Endothelial cell of umbilical vein (primary cell): Measurements from ENCODE around the gene MED8. TPM values are rescaled to one million over a fixed set of nuclear protein-coding genes. Genes with fewer than 3 reads are reported as not detected.

Source experiments
- BruUV-seq: library from RNA; stranded (reverse); fragments of 400-500 nt; replicated peaks from 2 replicates; lab custom pipeline; 2021; lab: Mats Ljungman, UMichigan
- CTCF ChIA-PET: fragments of 300-600, 350-600 bp; sonication (Branson Sonifier 250); formaldehyde crosslinking; loops from one replicate; lab custom pipeline; 2021; ENCODE audit warnings: antibody characterized with exemption, inconsistent platforms; lab: Charles Lee
- POLR2A ChIA-PET: fragments of 300-600, 350-600 bp; sonication (Branson Sonifier 250); formaldehyde crosslinking; loops from one replicate; lab custom pipeline; 2021; ENCODE audit warnings: antibody characterized with exemption, inconsistent platforms; lab: Charles Lee
- DNase-seq: peaks from one replicate; pipeline ENCODE4 v3.0.0-alpha.2; 2011; ENCODE audit warnings: low read depth, low spot score
- FAIRE-seq: peaks from 2 replicates; lab custom pipeline; 2011; peaks lifted over from hg19 to GRCh38; lab: Jason Lieb, UNC
- H2AFZ ChIP-seq: 2 replicates; pipeline ENCODE4 v1.6.0; 2012; ENCODE audit warnings: low read depth, low read length, control low read depth, inconsistent platforms
- H3K27ac ChIP-seq: 2 replicates; pipeline ENCODE4 v1.5.1; 2011; ENCODE audit warnings: low read depth, mild to moderate bottlenecking, control low read depth, low read length, moderate library complexity; ENCODE audit not compliant: insufficient read depth
- H3K27me3 ChIP-seq, 2 experiments: 2 replicates each; pipeline versions ENCODE4 v1.6.0 to v1.6.1; 2011; ENCODE audit warnings: low read length in 2 of 2, mixed read lengths in 1 of 2; ENCODE audit not compliant: control insufficient read depth in 2 of 2, insufficient read depth in 2 of 2
- H3K36me3 ChIP-seq, 2 experiments: 2 replicates in 1 of 2; 3 replicates in 1 of 2; pipeline ENCODE4 v1.5.1; 2011; ENCODE audit warnings: low read length in 2 of 2, mild to moderate bottlenecking in 1 of 2, moderate library complexity in 1 of 2; ENCODE audit not compliant: control insufficient read depth in 2 of 2, insufficient read depth in 2 of 2; ENCODE audit errors: extremely low read depth in 1 of 2
- H3K4me1 ChIP-seq: 3 replicates; pipeline ENCODE4 v1.5.1; 2011; ENCODE audit warnings: mild to moderate bottlenecking, low read length; ENCODE audit not compliant: control insufficient read depth, insufficient read depth; ENCODE audit errors: extremely low read depth
- H3K4me2 ChIP-seq: 2 replicates; pipeline ENCODE4 v1.6.1; 2011; ENCODE audit warnings: low read length, control low read depth, mixed read lengths; ENCODE audit not compliant: insufficient read depth
- H3K4me3 ChIP-seq, 3 experiments: fragments of 200-600 bp in 1 of 3; sonication (generic), shearing (Covaris generic) in 1 of 3; replicated peaks in 1 of 3; 2 replicates each; pipeline ENCODE4 v1.5.1; 2011 to 2016; ENCODE audit warnings: control low read depth in 3 of 3, low read length in 3 of 3, mild to moderate bottlenecking in 2 of 3, inconsistent platforms in 1 of 3, low read depth in 1 of 3, moderate library complexity in 1 of 3; ENCODE audit not compliant: insufficient read depth in 1 of 3
- H3K79me2 ChIP-seq: 2 replicates; pipeline ENCODE4 v1.6.0; 2012; ENCODE audit warnings: low read length, inconsistent platforms; ENCODE audit not compliant: control insufficient read depth, insufficient read depth
- H3K9ac ChIP-seq: replicated peaks from 2 replicates; pipeline ENCODE3; 2011; ENCODE audit warnings: low read length, control low read depth; ENCODE audit not compliant: insufficient read depth; ENCODE audit errors: extremely low read depth
- H3K9me1 ChIP-seq: replicated peaks from 3 replicates; pipeline ENCODE4 v1.6.0; 2011; ENCODE audit warnings: mild to moderate bottlenecking, low read length; ENCODE audit not compliant: control insufficient read depth, insufficient read depth; ENCODE audit errors: extremely low read depth
- H3K9me3 ChIP-seq: replicated peaks from 2 replicates; pipeline ENCODE4 v1.5.1; 2012; ENCODE audit warnings: low read length, inconsistent platforms; ENCODE audit not compliant: control insufficient read depth, insufficient read depth
- H4K20me1 ChIP-seq: replicated peaks from 2 replicates; pipeline ENCODE3; 2011; ENCODE audit warnings: mild to moderate bottlenecking, low read length; ENCODE audit not compliant: control insufficient read depth, insufficient read depth; ENCODE audit errors: extremely low read depth
- EZH2 ChIP-seq: IDR thresholded peaks from 2 replicates; pipeline ENCODE4 v1.6.1; 2012; ENCODE audit warnings: borderline replicate concordance, low read depth, mild to moderate bottlenecking, moderate library complexity, low read length, inconsistent platforms; ENCODE audit not compliant: severe bottlenecking
- FOS ChIP-seq: IDR thresholded peaks from 2 replicates; pipeline ENCODE4 v1.6.1; 2011; ENCODE audit warnings: mild to moderate bottlenecking, low read length, moderate library complexity, borderline replicate concordance; ENCODE audit not compliant: insufficient read depth
- GATA2 ChIP-seq: IDR thresholded peaks from 2 replicates; pipeline ENCODE4 v1.7.0; 2011; ENCODE audit warnings: low read depth, mild to moderate bottlenecking, moderate library complexity, mixed read lengths, low read length; ENCODE audit not compliant: insufficient read length, insufficient read depth
- JUN ChIP-seq: IDR thresholded peaks from 2 replicates; pipeline ENCODE4 v1.6.1; 2011; ENCODE audit warnings: borderline replicate concordance, low read depth; ENCODE audit not compliant: insufficient read length, insufficient read depth
- MYC ChIP-seq: IDR thresholded peaks from one replicate; pipeline ENCODE4 v1.6.1; 2011; ENCODE audit warnings: mild to moderate bottlenecking, low read depth, low read length
- POLR2A ChIP-seq: IDR thresholded peaks from 2 replicates; pipeline ENCODE4 v1.6.1; 2012; ENCODE audit warnings: low read depth, mild to moderate bottlenecking, control low read depth, low read length
- POLR2AphosphoS5 ChIP-seq: IDR thresholded peaks from 2 replicates; pipeline ENCODE4 v1.6.1; 2012; ENCODE audit warnings: low read depth, mild to moderate bottlenecking, control low read depth, low read length, moderate library complexity; ENCODE audit not compliant: insufficient read depth
- dilution Hi-C: fragments of 300-500 bp; cut with MboI; formaldehyde crosslinking; loops from one replicate; pipeline ENCODE4 v1.15.0; 2019; ENCODE audit warnings: low sequenced_read_pairs; ENCODE audit not compliant: extremely low pct_ligation_motif_present
- intact Hi-C: fragments of 100-400 bp; cut with micrococcal nuclease; formaldehyde crosslinking; loops from one replicate; pipeline ENCODE4 v1.10.0; 2022
- polyA plus RNA-seq, 4 experiments: library from polyadenylated mRNA; depleted of rRNA in 3 of 4; stranded (reverse) in 3 of 4; unstranded in 1 of 4; fragments of >200 nt; gene quantifications; 2 replicates each; pipeline versions ENCODE4 v1.2.1 to v1.2.3, GENCODE V29; 2011 to 2012; ENCODE audit warnings: missing spikeins in 1 of 4
- total RNA-seq: library from RNA; stranded (reverse); gene quantifications from 2 replicates; pipeline ENCODE4 v1.2.3, GENCODE V29; 2021
- TF ChIP-seq, protein P1 (sequence below), 2 donors: IDR thresholded peaks; 1 replicate in 1 of 2; 2 replicates in 1 of 2; pipeline ENCODE4 v1.5.1; 2011; ENCODE audit warnings: low read length in 2 of 2, mild to moderate bottlenecking in 2 of 2, moderate library complexity in 2 of 2, control low read depth in 1 of 2, inconsistent platforms in 1 of 2, low read depth in 1 of 2; ENCODE audit not compliant: insufficient read depth in 1 of 2; ENCODE audit errors: extremely low read depth in 1 of 2
- TF ChIP-seq, protein P2 (sequence below): IDR thresholded peaks from 2 replicates; pipeline ENCODE4 v1.6.1; 2011; ENCODE audit not compliant: insufficient read depth, insufficient read length

The MED8 gene
- total and polyA plus RNA-seq, 2 donors (not counting 3 experiments of a cell fraction or from before 2014, with no cell fraction given): 19.6 to 45.6 TPM

DNA sequence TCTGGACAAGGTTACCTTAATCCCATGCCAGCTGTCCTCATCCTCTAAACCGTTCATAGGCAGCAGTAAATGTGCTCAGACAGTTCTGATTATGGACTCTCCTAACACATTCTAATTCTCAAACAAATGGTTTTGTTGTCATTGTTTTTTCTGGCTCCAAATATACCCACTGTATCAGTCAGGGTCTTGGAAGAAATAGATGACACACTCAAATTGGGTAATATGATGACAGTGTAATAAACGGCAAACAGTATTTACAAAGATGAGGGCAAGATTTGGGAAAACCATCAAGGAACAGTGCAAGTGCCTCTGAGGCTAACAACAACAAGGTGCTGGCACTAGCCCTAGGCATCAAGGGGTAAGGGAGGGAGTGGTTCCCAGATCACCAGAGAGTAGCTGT is 35.1 kb downstream of the MED8 start:
- H3K4me1 ChIP-seq: peaks cover 13% of the 10 kb centered on the region
- no peaks in the 10 kb centered on the region for H3K27me3 ChIP-seq
- H3K4me3 ChIP-seq: no peak overlapping the region
- no peak overlapping the region for H3K4me2 ChIP-seq
- H3K9me3 ChIP-seq: no peaks in the 10 kb centered on the region
- H3K9me1 ChIP-seq: no peaks in the 10 kb centered on the region
- H4K20me1 ChIP-seq: no peaks in the 10 kb centered on the region
- dilution Hi-C loops: no loop called here
- no peak overlapping the region for H2AFZ ChIP-seq
- no peak for DNase-seq
- intact Hi-C loops: no loop called here
- no peaks in the 10 kb centered on the region for H3K36me3 ChIP-seq
- ChIA-PET CTCF (no interaction called here), POLR2A (no interaction called here)
- BruUV-seq: no TSS peak
- H3K27ac ChIP-seq: no peak overlapping the region
- no peak overlapping the region for H3K9ac ChIP-seq
- H3K79me2 ChIP-seq: peaks cover 7% of the 10 kb centered on the region
- no peak for FAIRE-seq
- TF ChIP-seq POLR2AphosphoS5 (no peak), POLR2A (no peak), GATA2 (no peak), MYC (no peak), FOS (no peak), EZH2 (no peak), JUN (no peak)
- TF ChIP-seq, protein P1, sequence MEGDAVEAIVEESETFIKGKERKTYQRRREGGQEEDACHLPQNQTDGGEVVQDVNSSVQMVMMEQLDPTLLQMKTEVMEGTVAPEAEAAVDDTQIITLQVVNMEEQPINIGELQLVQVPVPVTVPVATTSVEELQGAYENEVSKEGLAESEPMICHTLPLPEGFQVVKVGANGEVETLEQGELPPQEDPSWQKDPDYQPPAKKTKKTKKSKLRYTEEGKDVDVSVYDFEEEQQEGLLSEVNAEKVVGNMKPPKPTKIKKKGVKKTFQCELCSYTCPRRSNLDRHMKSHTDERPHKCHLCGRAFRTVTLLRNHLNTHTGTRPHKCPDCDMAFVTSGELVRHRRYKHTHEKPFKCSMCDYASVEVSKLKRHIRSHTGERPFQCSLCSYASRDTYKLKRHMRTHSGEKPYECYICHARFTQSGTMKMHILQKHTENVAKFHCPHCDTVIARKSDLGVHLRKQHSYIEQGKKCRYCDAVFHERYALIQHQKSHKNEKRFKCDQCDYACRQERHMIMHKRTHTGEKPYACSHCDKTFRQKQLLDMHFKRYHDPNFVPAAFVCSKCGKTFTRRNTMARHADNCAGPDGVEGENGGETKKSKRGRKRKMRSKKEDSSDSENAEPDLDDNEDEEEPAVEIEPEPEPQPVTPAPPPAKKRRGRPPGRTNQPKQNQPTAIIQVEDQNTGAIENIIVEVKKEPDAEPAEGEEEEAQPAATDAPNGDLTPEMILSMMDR (IDR thresholded peaks at IDR 0.05; ENCODE audit: extremely low read depth in 1 of 2, insufficient read depth in 1 of 2, low read depth in 1 of 2, low read length in 2 of 2): no peak
- TF ChIP-seq, protein P2, sequence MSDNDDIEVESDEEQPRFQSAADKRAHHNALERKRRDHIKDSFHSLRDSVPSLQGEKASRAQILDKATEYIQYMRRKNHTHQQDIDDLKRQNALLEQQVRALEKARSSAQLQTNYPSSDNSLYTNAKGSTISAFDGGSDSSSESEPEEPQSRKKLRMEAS: no peak
